Esophagus squamous epithelium (tissue), 4 donors: ENCODE measurements around the gene ITIH6.
"Not testable (repeated sequence)": the region's sequence is repeated elsewhere in the genome, so short reads cannot be mapped to it uniquely, and the experiment has no call there.

ENCODE experiments used
- POLR2A ChIP-seq, 4 donors: fragments of 450-650 bp; IDR thresholded peaks; one replicate each; pipeline ENCODE4 v1.6.1; 2017; ENCODE audit warnings: antibody characterized with exemption in 4 of 4, mild to moderate bottlenecking in 4 of 4, moderate library complexity in 3 of 4
- TF ChIP-seq, protein P1 (sequence below), 6 experiments: fragments of 450-650 bp in 4 of 6; fragments of 200-600 bp in 2 of 6; sonication (generic) in 2 of 6; IDR thresholded peaks; one replicate each; pipeline ENCODE4 v1.5.1; 2016 to 2019; ENCODE audit warnings: antibody characterized with exemption in 6 of 6, mild to moderate bottlenecking in 4 of 6, moderate library complexity in 4 of 6

GRCh38 chrX:54774391-54775094 is 23.5 kb downstream of the ITIH6 start:
- not testable (repeated sequence) for TF ChIP-seq POLR2A (IDR thresholded peaks at IDR 0.05)
- TF ChIP-seq, protein P1, sequence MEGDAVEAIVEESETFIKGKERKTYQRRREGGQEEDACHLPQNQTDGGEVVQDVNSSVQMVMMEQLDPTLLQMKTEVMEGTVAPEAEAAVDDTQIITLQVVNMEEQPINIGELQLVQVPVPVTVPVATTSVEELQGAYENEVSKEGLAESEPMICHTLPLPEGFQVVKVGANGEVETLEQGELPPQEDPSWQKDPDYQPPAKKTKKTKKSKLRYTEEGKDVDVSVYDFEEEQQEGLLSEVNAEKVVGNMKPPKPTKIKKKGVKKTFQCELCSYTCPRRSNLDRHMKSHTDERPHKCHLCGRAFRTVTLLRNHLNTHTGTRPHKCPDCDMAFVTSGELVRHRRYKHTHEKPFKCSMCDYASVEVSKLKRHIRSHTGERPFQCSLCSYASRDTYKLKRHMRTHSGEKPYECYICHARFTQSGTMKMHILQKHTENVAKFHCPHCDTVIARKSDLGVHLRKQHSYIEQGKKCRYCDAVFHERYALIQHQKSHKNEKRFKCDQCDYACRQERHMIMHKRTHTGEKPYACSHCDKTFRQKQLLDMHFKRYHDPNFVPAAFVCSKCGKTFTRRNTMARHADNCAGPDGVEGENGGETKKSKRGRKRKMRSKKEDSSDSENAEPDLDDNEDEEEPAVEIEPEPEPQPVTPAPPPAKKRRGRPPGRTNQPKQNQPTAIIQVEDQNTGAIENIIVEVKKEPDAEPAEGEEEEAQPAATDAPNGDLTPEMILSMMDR (IDR thresholded peaks at IDR 0.05): not testable (repeated sequence)
